NCI-H1092 (cell line): ENCODE results near the gene KCTD5.
"Not testable (repeated sequence)": the region's sequence is repeated elsewhere in the genome, so short reads cannot be mapped to it uniquely, and the experiment has no call there.

ENCODE experiments used
- DNase-seq: peaks from one replicate; lab custom pipeline; 2025; lab: John Stamatoyannopoulos, UW

KCTD5 gene

GRCh38 chr16:2673066-2673999, 9.0 kb upstream of the KCTD5 start:
- peak; percentile 93 for DNase-seq

GRCh38 chr16:2675021-2675420, 7.3 kb upstream of the KCTD5 start:
- no peak for DNase-seq

DNA sequence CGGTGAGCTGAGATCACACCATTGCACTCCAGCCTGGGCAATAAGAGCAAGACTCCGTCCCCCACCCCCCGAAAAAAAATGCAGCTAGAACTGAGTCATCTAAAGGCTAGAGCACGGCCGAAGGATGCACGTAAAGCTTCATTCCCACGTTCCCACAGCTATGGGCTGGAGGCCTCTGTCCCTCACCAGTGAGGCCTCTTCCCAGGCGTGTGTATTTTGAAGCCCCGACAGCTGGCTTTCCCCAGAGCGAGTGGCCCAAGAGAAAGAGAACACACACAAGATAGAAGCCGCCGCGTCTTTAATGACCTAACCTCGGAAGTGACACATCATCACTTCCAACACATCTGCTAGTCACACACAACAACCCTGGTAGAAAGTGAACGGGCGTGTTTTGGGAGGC, 6.6 kb upstream of the KCTD5 start:
- DNase-seq: no peak

DNA sequence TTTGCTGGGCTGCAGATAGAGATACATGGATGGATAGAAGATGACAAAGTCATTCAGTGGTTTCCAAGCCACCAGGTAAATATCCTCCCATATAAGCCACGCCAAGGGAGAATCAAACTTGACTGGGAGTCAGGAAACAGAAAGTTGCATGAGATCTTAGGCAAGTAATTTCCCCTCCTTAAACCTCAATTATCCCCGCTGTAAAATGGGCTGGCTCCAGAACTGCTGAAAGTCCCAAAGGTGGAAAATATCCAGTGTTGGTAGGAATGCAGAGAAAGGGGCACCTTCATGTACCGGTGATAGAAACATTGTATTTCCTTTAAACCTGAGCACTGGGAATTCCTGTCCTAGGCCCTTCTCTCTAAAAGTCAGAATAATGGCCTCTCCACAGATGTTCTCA, 5.4 kb upstream of the KCTD5 start:
- DNase-seq: not testable (repeated sequence)

GRCh38 chr16:2678206-2678965, 3.9 kb upstream of the KCTD5 start:
- DNase-seq: not testable (repeated sequence)

DNA sequence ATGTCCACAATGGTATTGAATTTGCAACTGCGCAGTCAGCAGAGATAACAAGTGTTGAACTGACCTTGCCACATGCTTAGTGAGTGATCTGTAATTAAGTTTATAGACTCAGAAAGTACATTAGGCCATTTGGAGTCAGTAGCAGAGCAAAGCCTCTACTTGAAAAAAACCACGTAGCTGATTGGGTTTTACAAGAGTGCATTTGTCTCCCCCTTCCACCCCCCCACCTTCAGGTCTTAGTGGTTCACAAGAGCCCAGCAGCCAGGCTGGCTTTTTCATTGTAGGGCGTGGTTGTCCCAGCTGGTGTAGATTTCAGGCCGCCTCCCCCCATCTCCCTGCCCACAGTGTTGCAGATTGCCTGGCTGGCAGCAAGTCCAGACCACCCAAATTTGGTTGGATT, 2.4 kb upstream of the KCTD5 start:
- not testable (repeated sequence) for DNase-seq

GRCh38 chr16:2680360-2680759, 2.0 kb upstream of the KCTD5 start:
- not testable (repeated sequence) for DNase-seq

DNA sequence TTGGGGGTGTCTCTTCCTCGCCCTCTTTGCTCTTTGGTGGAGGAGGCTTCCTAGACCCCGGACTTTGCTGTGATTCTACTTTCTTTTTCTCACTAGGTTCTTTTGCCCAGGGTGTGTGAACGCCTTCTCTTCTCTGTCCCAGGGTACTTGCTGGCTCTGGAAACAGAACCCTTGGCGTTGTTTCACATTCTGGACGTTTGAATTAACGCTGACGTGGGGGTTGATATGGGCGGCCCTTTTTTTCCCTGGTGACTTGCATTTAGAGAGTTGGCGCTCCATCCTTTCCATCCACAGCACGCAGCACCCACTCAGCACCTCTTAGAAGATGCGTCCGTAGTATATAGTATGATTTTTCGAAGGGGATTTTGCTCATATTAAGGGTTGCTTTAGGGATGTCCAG, 718 bp downstream of the KCTD5 start:
- not testable (repeated sequence) for DNase-seq

DNA sequence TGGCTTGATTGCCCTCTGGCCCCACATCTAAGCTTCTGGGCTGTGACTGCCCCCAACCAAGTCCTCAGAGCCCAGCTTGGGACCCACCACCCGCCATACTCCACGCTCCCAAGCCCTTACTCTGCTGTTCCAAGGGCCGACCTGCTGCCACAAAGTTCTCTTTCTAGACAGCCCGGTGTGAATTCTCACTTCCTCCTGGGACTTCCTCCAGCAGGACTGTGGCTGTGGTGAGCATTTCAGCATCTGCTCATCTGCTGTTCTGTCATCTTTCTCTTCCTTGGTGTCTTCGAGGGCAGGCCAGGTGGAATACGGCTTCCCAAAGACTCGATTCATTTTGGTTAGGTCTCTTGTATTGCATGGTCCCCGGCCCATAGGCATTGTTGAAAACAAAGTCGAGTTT, 3.8 kb downstream of the KCTD5 start:
- not testable (repeated sequence) for DNase-seq

DNA sequence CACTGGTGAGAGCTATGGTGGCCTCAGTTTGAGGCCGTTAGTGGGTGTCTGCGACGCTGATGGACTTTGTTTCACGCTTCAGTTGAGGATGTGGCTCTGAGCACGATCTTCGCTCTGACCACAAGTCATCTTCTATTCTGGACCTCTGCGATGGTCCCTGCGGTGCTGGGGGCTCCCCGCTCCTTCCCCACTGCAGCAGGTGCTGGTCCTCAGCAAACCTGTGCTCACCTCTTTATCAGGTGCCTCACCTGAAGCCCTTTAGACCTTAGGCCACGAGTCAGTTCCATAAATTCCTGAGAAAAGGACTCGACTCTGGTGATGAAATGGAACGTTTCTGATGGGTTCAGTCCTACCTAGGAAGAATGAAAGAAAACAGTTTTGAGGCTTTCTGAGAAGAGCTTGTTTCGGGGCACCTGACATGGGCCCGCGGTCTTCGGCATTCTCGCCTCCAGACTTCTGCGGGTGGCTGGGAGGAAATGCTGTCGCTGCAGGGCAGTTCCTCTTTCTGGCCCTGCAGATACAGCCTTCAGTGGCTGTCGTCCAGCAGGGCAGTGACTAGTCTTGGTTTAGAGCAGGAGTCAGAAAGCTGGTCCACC, 4.7 kb downstream of the KCTD5 start:
- DNase-seq: no peak

DNA sequence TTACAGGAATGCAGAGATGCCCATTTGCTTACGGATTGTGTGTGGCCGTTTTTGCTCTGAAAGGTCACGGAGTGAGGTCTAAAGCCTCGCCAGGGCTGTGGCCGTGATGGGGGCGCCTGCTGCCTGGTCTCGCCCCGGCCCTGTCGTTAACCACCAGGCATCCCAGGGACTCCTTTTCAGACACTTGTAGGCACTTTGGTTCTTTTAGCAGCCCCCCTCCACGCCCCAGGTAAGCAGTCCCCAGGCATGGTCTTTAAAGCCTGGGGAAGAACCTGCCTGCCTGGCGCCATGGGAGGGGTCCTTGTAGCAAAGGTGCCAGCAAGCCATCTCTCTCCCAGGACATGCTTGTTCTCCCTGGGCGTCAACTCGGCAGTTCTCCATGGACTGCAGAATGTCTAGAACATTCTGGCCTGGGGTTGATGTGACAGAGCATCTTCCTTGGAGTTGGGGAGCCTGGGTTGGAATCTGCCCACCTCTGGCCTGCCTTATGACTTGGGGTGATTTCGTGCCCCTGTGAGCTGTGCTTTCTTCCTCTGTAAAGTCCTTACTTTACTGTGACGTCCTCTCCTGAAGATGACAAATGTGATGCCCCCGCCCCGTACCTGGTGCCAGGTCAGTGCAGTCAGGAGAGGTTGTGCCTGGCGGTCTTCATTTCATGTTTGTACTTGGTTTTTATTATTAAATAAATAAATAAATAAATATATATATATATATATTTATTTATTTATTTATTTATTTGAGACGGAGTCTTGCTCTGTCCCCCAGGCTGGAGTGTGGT, 5.4 kb downstream of the KCTD5 start:
- DNase-seq: no peak

DNA sequence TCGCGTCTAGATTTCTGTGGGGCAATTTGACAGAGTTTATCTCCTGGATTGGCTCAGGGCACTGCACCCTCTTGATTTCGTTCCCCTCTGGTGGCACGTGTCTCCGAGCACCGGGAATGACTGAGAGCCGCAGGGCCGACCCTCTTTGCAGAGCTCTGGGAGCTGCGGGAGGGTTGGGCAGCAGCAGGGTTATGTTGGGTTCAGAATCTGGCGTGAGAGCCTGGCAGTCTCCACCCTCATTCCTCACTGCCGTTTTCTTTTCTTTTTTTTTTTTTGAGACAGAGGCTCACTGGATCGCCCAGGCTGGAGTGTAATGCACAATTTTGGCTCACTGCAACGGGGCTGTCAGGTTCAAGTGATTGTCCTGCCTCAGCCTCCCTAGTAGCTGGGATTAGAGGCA, 7.1 kb downstream of the KCTD5 start:
- DNase-seq: not testable (repeated sequence)

DNA sequence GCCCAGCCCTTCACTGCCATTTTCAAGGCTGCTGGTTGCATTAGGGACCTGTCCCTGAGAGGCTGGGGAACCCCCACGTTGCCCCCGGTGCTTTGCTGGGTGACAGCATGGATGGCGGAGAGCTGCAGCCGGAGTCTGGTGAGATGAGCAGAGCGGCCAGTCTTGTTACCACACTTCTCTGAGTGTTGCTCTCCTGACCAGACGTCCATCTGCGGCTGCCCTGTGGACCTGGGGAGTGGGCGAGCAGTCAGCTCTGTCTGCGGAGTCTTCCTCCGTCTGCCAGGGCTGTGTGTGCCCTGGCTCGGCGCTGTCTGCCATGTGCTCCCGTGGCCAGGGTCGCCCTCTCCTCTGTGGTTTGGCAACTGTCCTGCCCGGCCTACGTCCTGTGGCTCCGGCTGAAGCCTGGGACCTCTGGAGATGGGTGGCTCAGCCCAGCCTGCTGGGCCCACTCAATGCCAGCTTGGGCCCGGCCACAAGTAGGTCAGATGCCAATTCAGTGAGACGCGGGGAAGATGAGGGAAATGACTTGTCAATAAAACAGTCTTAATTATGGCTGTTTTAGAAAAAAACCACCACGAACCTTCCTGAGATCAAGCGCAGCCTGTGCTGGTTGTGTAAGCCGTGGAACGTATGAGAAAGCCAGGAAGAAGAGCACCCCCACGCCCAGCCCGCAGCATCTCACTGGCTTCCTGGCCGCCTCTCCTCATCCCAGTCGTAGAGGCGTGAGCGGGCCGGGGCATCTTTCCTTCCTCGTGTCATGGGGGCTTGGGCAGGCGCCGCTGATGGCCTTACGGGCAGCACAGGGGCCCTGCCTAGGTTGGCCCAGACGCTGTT, 7.9 kb downstream of the KCTD5 start:
- DNase-seq: no peak

- DNase-seq: no peak
These were observed 8.5 kb downstream of the KCTD5 start for GRCh38 chr16:2690852-2691251.

DNA sequence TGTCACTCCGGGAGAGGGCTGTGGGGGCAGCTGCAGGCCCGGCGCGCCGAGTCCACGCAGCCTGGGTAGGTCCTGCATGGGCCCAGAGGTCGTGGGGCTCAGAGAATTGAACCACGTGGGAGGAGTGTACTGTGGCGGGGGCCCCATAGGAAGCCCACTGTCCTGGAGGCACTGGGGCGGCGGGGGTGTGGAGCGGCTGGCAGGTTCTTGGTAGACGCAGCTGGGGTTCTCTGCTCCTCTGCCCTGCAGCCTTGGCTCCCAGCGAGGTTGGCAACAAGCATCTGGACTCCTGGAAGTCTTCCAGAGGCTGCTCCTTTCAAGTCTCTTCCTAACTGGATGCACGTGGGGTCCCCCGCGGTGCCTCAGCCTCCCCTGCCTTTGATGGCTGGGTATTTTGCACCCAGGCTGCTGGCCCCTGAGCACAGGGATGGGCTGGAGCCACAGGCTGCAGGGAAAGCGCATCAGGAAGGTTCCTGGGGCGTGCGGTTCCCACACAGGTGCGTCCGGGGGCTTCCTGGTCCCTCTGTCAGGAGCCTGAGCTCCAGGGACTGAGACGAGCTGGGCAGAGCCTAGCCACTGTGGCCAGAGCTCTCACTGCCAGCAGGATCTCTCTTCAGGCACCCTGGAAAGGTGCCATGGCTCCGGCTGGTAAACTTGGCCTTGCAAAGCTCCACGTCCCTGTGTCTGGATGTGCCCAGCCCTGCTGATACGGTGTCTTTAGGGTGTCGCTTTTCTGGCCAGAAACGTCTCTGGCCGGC, 9.3 kb downstream of the KCTD5 start:
- peak; percentile 49 for DNase-seq

DNA sequence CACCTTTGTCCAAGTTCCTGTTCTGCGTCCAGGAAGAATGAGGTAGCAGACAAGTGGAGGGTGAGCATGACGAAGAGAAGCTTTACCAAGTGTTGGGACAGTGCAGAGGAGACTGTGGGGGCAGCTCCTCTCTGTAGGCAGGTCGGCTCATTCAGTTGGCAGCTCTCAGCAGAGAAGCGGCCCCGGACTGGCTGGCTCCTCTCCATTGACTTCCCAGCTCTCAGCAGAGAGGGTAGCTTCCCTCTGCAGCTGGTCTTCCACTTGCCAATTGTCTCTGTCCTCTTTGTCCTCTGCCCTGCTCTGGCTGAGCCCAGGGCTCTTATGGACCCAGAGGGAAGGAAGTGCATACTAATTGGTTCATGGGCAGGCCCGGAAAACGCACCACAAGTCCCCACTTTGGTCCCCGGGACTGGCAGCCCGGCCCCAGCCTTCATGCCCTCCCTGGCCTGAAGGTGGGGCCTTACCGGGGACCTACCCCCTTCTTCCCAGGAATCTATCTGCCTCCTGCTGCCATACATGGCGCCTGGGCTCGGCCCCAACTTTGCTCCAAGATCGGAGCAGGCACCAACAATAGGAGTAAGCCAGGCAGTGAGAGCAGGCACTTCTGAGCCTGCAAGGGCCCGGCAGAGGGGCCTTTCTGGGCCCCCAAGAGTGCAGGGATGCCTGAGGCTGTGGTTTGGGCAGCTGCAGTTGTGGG, 10.1 kb downstream of the KCTD5 start:
- DNase-seq: peak; percentile 75

GRCh38 chr16:2692948-2693651, 10.8 kb downstream of the KCTD5 start:
- no peak for DNase-seq

DNA sequence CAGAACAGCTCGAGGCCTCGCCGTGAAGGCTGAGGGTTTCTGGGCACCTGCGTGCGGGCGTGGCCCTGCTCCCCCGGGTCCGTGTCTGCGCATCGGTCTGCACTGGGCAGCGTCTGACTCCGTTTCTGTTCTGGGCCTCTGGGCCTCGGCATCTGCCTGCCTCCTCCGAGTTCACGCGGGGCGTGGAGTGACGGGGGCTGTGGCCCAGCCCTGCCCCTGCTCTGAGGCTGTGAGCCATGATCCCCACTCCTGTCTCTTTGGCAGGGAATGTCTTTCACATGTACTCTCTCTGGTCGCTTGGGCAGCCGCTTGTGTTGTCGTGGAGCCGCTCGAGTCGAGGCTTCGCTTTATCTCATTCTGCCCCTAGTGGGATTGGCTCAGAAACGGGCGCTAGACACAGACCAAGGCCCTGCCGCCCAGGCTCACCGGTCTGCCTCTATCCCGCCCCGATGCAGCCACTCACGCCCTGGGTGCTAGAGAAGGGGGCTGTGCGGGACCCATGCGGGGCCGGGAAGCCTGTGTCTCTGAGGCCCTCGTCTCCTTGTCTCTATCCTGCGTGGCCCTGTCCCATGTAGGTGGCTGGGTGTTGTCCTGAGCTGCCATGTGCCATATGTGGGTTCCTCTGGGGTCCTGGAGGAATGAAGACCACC, 14.4 kb downstream of the KCTD5 start:
- DNase-seq: not testable (repeated sequence)
